Gastroesophageal sphincter (tissue), 4 donors: ENCODE measurements around the gene NABP2. TPM values are rescaled to one million over a fixed set of nuclear protein-coding genes. Genes with fewer than 3 reads are reported as not detected.

Source experiments
- ATAC-seq: fragments of 150-250 bp; one replicate; pipeline ENCODE4 v1.9.1; 2016; ENCODE audit warnings: mild to moderate bottlenecking, moderate library complexity
- H3K27ac ChIP-seq, 4 donors: fragments of 200-600 bp; sonication (generic) in 3 of 4; 1 replicate in 3 of 4; 2 replicates in 1 of 4; pipeline ENCODE4 v1.5.1; 2016 to 2019
- H3K27me3 ChIP-seq: fragments of 200-600 bp; sonication (generic); one replicate; pipeline ENCODE4 v1.5.1; 2019
- H3K36me3 ChIP-seq, 2 donors: fragments of 200-600 bp; sonication (generic); one replicate each; pipeline ENCODE4 v1.5.1; 2019; ENCODE audit warnings: control low read depth in 1 of 2
- H3K4me1 ChIP-seq, 3 donors: fragments of 200-600 bp; sonication (generic); 1 replicate in 2 of 3; 2 replicates in 1 of 3; pipeline ENCODE4 v1.5.1; 2016 to 2019; ENCODE audit warnings: control low read depth in 2 of 3
- H3K4me3 ChIP-seq, 2 donors: fragments of 200-600 bp; sonication (generic); one replicate each; pipeline ENCODE4 v1.5.1; 2019; ENCODE audit warnings: mild to moderate bottlenecking in 1 of 2, moderate library complexity in 1 of 2
- H3K9me3 ChIP-seq, 3 donors: fragments of 200-600 bp; sonication (generic); one replicate each; pipeline ENCODE4 v1.5.1; 2017 to 2019; ENCODE audit warnings: control low read depth in 2 of 3
- CTCF ChIP-seq, 4 experiments: fragments of 200-600 bp in 2 of 4; fragments of 450-650 bp in 2 of 4; sonication (generic) in 1 of 4; IDR thresholded peaks; one replicate each; pipeline ENCODE4 v1.5.1; 2017 to 2019; ENCODE audit warnings: antibody characterized with exemption in 4 of 4, mild to moderate bottlenecking in 2 of 4, moderate library complexity in 2 of 4
- EP300 ChIP-seq: sonication (generic); formaldehyde crosslinking; IDR thresholded peaks from one replicate; pipeline ENCODE4 v1.6.1; 2017; ENCODE audit warnings: antibody characterized with exemption, mild to moderate bottlenecking
- POLR2A ChIP-seq, 2 donors: fragments of 450-650 bp; IDR thresholded peaks; one replicate each; pipeline ENCODE4 v1.6.1; 2017; ENCODE audit warnings: antibody characterized with exemption in 2 of 2, mild to moderate bottlenecking in 2 of 2, moderate library complexity in 1 of 2
- POLR2AphosphoS5 ChIP-seq: sonication (generic); formaldehyde crosslinking; IDR thresholded peaks from one replicate; pipeline ENCODE4 v1.6.1; 2017; ENCODE audit warnings: antibody characterized with exemption
- WGBS, 2 donors: methylation state at CpG; one replicate each; pipeline ENCODE4 v1.1.5; 2018; ENCODE audit warnings: low coverage in 1 of 2; 5-methylcytosine and 5-hydroxymethylcytosine counted together
- total RNA-seq, 4 donors: library from RNA; depleted of rRNA; stranded (reverse); fragments of >200 nt; gene quantifications; one replicate each; pipeline ENCODE4 v1.1.0, GENCODE V29; 2016

NABP2 gene
- total RNA-seq, 4 donors from 2014 or later = 23.7 to 34.7 (median 28.8) TPM

GRCh38 chr12:56224954-56225353 lies 812 bp downstream of the NABP2 start:
- H3K4me3 ChIP-seq = peak overlapping the region; percentile 29 to 62
- H3K27me3 ChIP-seq = no peaks in the 10 kb centered on the region
- ATAC-seq = no peak
- H3K4me1 ChIP-seq = peaks cover 0 to 49% (median 19%) of the 10 kb centered on the region in 3 donors
- no peak for TF ChIP-seq POLR2AphosphoS5
- H3K9me3 ChIP-seq = no peaks in the 10 kb centered on the region
- 60 to 76% methylated on average over 5 to 10 of the region's 11 CpGs for WGBS, 2 donors
- peak overlapping the region in 3 of 4 donors; percentile 93 to 99 (median 98) for H3K27ac ChIP-seq
- peaks cover 0 to 37% of the 10 kb centered on the region in 2 donors for H3K36me3 ChIP-seq

DNA sequence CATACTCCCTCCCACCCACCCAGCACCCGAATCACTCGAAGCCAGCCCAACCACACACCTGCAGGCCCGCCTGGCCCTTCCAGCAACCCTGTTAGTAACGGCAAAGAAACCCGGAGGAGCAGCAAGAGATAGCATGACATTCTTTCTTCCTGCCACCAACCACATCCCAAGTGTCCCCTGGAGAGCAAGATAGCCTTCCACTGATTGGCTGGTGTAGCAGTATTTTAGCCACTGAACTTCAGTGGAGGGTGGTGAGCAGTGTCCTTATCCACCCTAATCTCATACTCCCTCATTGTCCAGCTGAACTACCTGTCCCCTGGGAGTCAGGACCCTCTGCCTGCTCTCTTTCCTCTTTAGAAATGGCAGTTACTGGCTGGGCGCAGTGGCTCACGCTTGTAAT lies 4.9 kb downstream of the NABP2 start:
- Histone ChIP-seq H3K9me3 (no peaks in the 10 kb centered on the region), H3K36me3 (peaks cover 0 to 37% of the 10 kb centered on the region in 2 donors), H3K27ac (no peak overlapping the region), H3K4me1 (peaks cover 0 to 16% (median 8%) of the 10 kb centered on the region in 3 donors), H3K4me3 (no peak overlapping the region), H3K27me3 (no peaks in the 10 kb centered on the region)
- TF ChIP-seq POLR2AphosphoS5 (no peak), POLR2A (IDR thresholded peaks at IDR 0.05) (no peak), EP300 (no peak), CTCF (IDR thresholded peaks at IDR 0.05) (no peak)
- ATAC-seq = no peak
- 60% methylated on average over 1 of the region's 7 CpGs; no CpG with 5 or more reads in 1 of the 2 donors for WGBS, 2 donors

DNA sequence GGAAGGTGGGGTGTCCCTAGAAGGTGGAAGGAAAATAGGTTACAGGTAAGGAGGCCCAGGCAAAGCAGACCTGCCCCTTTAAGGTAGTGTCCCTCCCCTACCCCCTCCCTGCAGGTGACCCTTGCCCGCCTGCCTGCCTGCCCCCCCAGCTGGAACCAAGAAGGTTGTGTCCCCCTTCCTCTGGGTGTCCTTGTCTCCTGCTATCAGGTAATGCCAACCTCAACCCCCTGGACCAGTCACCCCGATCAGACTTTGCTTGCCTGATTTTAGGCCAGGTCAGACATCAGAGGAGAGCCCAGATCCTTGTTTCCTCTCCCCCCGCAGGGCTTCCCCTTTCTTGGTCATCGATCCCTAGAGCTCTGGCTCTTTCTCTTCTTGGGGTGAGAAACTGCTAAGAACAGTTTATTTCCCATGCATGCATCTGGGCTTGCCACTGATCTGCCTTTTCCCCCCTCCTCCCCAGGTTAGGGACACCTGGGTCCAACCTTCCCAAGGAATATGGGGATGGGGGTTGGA lies 5.8 kb downstream of the NABP2 start, which contains the start of gene SLC39A5:
SLC39A5 (plus strand) TSS at position 136 of the 516 bp plus-strand sequence. CDS start 1,224 bp downstream, outside the sequence.
- no peak within 1 kb of the TSS for H3K27ac ChIP-seq
- TF ChIP-seq POLR2A (IDR thresholded peaks at IDR 0.05) (no peak), POLR2AphosphoS5 (no peak), CTCF (IDR thresholded peaks at IDR 0.05) (no peak), EP300 (no peak)
- WGBS, 2 donors = 56% methylated on average over 3 of the region's 4 CpGs; no CpG with 5 or more reads in 1 of the 2 donors
- no peaks in the 10 kb centered on the region for H3K27me3 ChIP-seq
- peaks cover 0 to 37% of the 10 kb centered on the region in 2 donors for H3K36me3 ChIP-seq
- no peak for ATAC-seq
- H3K9me3 ChIP-seq = no peaks in the 10 kb centered on the region
- H3K4me3 ChIP-seq = no peak within 1 kb of the TSS
- peaks cover 0 to 10% (median 2%) of the 10 kb centered on the region in 3 donors for H3K4me1 ChIP-seq

GRCh38 chr12:56230432-56231183 lies 6.5 kb downstream of the NABP2 start:
- no peak for TF ChIP-seq POLR2AphosphoS5
- WGBS, 2 donors = 30 to 43% methylated on average over 3 to 4 of the region's 8 CpGs
- H3K36me3 ChIP-seq = peaks cover 0 to 37% of the 10 kb centered on the region in 2 donors
- H3K27ac ChIP-seq = no peak overlapping the region
- H3K9me3 ChIP-seq = no peaks in the 10 kb centered on the region
- ATAC-seq = no peak
- no peaks in the 10 kb centered on the region for H3K27me3 ChIP-seq
- no peak overlapping the region for H3K4me3 ChIP-seq
- peaks cover 0 to 3% (median 0%) of the 10 kb centered on the region in 3 donors for H3K4me1 ChIP-seq

DNA sequence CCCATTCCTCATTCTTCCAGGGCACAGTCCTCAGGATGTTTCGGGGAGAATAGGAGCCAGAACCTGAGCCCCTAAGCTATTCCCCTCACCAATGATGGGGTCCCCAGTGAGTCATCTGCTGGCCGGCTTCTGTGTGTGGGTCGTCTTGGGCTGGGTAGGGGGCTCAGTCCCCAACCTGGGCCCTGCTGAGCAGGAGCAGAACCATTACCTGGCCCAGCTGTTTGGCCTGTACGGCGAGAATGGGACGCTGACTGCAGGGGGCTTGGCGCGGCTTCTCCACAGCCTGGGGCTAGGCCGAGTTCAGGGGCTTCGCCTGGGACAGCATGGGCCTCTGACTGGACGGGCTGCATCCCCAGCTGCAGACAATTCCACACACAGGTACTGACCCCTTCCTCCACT lies 7.0 kb downstream of the NABP2 start:
- Histone ChIP-seq H3K36me3 (peaks cover 0 to 36% of the 10 kb centered on the region in 2 donors), H3K4me3 (no peak overlapping the region), H3K4me1 (no peaks in the 10 kb centered on the region), H3K9me3 (no peaks in the 10 kb centered on the region), H3K27ac (no peak overlapping the region), H3K27me3 (no peaks in the 10 kb centered on the region)
- no peak for ATAC-seq
- WGBS, 2 donors = 89% methylated on average over 3 of the region's 11 CpGs; no CpG with 5 or more reads in 1 of the 2 donors
- TF ChIP-seq CTCF (IDR thresholded peaks at IDR 0.05) = no peak
- TF ChIP-seq POLR2AphosphoS5 = no peak
- TF ChIP-seq POLR2A (IDR thresholded peaks at IDR 0.05) = no peak
- no peak for TF ChIP-seq EP300
